Right renal pelvis (tissue), 4 donors: Measurements from ENCODE around the gene RASGRF1. TPM values are rescaled to one million over a fixed set of nuclear protein-coding genes. Genes with fewer than 3 reads are reported as not detected.
"Not testable (repeated sequence)": the region's sequence is repeated elsewhere in the genome, so short reads cannot be mapped to it uniquely, and the experiment has no call there.

Source experiments
- DNase-seq, 4 donors: peaks; one replicate each; pipeline ENCODE4 v3.0.0-alpha.2; 2013; ENCODE audit warnings: low read depth in 4 of 4, low spot score in 3 of 4, missing footprints in 1 of 4
- polyA plus RNA-seq, 4 donors: library from polyadenylated mRNA; unstranded; fragments of 120-200 nt; gene quantifications; one replicate each; pipeline ENCODE4 v1.2.1, GENCODE V29; 2013; ENCODE audit not compliant: insufficient read length in 4 of 4

RASGRF1 gene
- under 1 TPM; 0.19 to 0.44 (median 0.40) TPM for polyA plus RNA-seq

DNA sequence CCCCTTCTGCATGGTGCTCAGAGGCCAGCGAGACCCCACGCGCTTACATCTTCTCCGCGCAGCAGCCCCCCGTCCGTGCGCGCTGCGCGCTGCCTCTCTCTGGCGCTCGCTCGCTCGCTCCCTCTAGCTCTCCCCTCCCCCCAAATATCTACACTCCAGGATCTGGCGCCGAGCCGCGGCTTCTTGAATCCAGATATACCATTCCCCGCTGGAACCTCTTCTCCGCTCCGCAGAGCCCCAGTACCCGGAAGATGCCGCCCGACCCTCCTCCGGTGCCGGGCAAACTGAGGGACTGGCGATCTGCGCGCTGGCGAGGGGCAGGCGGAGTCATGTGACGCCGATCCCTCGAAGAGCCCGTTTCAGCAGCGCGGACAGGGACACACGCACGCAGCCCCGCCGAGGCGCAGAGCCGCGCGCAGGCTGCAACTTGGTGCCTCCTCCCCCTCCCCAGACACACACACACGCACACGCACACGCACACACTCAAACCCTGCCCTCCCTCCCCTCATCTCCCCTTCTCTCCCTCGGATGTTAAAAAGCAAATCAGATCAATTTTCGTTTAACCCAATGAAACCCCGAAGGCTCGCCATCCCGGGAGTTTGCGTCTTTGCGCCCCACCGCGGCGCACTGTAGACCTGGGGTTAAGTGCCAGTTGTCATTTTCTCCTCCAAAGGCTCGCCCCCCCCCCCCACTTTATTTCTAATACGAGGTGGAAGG is at the start of gene RASGRF1:
RASGRF1 (minus strand) TSS at position 294 of the 717 bp plus-strand sequence; CDS start at position 12, 282 bp downstream.
- no peak for DNase-seq

DNA sequence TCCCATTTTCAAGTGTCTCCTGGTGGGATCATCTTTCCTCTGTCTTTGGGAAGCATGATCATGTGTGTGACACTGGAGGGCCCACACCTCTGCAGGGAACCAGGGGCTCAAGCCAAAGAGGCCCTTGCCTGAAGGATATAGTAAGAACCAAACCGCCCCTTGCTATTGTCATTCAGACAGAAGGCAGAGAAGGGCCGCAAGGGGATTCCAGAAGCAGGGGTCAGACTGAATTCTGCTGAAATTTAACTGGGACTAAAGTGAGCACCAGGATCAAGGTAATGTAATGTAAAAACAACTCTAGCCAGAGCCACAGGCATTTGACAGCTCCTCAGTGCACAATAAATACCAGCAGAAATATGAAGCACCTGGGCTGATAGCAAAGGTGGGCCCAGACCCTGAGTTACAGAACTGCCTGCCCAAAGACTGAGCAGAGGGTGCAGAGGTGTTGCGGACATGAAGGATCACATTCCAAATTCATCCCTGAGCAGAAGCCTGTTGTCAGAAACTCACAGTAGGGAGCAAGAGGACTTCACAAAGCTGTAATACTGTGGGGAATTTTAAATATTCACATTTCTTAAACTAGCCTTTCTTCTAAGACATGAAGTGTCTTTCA is 46.0 kb upstream of the RASGRF1 start:
- DNase-seq: no peak

DNA sequence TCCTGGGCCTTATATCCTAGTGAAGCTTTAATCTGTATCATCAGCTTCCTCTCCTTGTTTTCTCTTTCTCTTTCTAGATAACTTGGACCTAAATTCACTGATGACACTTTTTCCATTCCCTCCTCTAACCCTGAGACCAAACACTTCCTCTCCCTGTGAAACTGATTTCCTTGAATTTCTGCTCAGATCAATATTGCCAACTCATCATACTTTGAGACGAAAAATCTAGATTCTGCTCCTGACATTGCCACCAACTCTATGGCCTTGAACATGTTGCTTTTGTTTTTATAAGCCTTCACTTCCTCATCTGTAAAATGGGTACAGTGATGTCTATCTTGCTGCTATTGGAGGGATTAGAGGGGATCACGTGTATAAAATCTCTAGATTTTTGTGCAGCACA is 42.7 kb upstream of the RASGRF1 start:
- no peak for DNase-seq

- no peak for DNase-seq
These were observed 42.2 kb upstream of the RASGRF1 start for GRCh38 chr15:79132770-79133169.

DNA sequence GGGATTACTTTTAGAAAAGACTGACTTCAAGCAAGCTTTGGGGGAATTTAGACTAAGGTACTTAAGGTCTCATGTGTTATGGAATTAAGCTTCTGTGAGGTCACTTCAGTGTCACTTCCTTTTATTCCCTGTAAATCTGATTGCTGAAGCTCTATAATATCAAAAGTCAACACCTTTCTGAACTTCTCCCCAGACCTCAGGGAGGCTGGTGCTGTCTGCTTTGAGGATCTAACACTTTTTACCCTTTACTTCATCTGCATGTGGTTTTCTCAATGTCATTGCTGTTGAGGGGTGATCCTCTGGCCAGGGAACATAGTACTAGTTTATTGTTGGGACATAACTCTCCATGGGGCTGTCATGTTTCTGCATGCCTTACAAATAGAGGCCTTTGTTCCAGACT is 41.8 kb upstream of the RASGRF1 start:
- no peak for DNase-seq

DNA sequence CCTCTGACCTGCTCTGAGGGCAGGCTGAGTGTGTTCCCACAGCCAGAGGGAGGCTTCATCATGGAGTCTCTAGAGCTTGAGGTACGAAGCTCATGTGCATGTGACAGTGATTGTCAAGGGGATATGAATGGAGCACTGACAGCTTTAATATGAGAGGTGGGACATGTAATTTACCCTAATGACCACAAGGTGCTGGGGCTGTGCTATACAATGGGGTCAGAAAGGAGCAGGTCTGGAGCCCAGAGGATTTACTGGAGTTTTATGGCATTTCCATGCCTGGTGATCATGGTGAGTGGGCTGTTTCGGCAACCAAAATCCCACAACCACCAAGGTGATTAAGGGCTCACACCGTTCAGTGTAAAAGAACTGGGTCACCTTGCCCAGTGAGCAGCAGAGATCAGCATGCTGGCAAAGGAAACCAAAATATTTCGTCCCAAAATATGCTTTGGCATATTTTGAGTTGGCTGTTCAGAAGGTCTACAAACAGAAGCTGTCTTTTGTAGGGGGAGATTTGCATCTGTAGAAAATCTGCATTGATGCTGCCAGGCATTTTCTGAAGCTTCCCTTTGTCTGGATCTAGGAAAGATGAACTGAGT is 40.1 kb upstream of the RASGRF1 start:
- no peak for DNase-seq

- no peak for DNase-seq
These were observed 38.7 kb upstream of the RASGRF1 start for GRCh38 chr15:79129235-79129634.

GRCh38 chr15:79128556-79128955 is 38.0 kb upstream of the RASGRF1 start:
- no peak for DNase-seq

GRCh38 chr15:79124388-79124787 is 33.8 kb upstream of the RASGRF1 start:
- DNase-seq: no peak

GRCh38 chr15:79122991-79123390 is 32.4 kb upstream of the RASGRF1 start:
- DNase-seq: no peak

DNA sequence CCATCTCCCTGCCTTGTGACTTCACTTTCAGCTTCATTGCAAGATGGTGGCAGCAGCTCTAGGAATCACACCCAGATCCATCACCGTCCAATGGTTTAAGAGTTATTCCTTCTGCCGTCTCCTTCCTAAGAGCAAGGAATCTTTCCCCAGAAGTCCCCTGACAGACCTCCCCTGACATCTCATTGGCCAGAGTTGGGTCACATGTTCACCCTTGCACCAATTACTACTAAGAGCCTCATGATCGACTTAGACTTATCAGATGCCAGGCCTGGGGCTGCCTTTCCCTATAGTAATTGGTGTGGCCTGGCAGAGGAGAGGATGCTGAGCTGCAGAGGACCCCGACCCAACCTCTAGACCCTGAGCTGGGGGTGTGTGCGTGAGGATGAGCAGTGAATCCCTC is 31.8 kb upstream of the RASGRF1 start:
- no peak for DNase-seq

GRCh38 chr15:79121571-79121970 is 31.0 kb upstream of the RASGRF1 start:
- no peak for DNase-seq

- no peak for DNase-seq
These were observed 27.0 kb upstream of the RASGRF1 start for GRCh38 chr15:79117442-79118204.

GRCh38 chr15:79116771-79117170 is 26.2 kb upstream of the RASGRF1 start:
- DNase-seq: no peak

GRCh38 chr15:79115986-79116665 is 25.5 kb upstream of the RASGRF1 start:
- no peak for DNase-seq

- no peak for DNase-seq
These were observed 23.3 kb upstream of the RASGRF1 start for GRCh38 chr15:79113831-79114230.

GRCh38 chr15:79111404-79111803 is 20.8 kb upstream of the RASGRF1 start:
- DNase-seq: not testable (repeated sequence)

DNA sequence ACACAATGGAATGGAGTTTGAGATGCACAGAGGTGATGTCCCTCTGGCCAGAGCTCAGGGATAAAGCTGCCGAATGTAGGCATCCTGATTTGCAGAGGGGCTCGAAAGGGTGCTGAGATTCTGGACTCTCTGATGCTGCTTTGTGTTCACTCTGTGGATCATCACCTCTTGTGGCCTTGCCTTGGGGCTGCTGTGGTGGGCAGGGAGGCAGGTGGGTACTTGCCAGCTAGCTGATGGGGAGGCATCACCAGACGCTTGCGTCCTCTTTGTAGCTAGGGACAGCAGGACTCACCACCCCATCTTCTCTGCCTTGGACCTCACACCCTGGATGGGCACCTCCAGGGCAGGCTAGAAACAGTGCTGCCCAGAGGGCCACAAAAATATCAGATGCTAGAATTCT is 14.6 kb upstream of the RASGRF1 start:
- no peak for DNase-seq

GRCh38 chr15:79102595-79102994 is 12.0 kb upstream of the RASGRF1 start:
- DNase-seq: no peak

DNA sequence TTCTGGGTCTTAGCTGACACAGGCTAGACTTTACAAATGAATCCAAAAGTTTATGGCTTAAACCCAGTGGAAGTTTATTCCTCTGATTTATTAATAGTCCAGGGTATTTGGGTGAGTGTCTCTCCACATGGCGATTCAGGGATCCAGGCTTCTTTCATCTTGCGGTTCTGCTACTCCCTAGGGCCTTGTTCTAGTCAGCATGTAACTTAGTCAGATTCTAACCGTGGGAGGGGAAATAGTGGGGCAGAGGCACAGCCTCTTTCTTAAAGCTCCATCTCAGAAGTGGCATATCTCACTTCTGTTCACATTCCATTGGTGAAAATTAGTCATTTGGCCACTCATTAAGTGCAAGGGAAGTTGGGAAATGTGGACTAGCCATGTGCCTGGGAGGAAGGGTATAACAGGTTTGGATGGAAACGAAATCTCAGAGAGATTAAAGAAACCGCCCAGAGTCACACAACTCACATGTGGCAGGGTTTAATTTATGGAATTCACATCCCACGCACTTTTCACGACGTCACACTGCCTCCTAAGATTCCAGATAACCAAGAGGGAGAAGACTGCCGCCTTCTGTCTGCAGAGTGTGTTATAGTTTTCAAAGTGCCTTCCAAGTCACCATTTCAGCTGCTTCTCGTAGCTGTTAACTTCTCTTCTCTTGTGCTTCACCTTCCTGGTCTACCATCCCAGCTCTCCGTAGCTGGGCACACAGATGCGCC is 11.4 kb upstream of the RASGRF1 start:
- no peak for DNase-seq
